HG02678 (cell line): ENCODE results near the gene NES.
"Not testable (repeated sequence)": the region's sequence is repeated elsewhere in the genome, so short reads cannot be mapped to it uniquely, and the experiment has no call there.

Experiments used
- ATAC-seq: cut with Tn5 transposase; IDR thresholded peaks from one replicate; pipeline ENCODE4 v1.9.1; 2021; ENCODE audit warnings: mild to moderate bottlenecking, moderate library complexity; ENCODE audit not compliant: unreplicated experiment

NES gene

GRCh38 chr1:156648496-156648895, 28.7 kb downstream of the NES start:
- no peak for ATAC-seq

DNA sequence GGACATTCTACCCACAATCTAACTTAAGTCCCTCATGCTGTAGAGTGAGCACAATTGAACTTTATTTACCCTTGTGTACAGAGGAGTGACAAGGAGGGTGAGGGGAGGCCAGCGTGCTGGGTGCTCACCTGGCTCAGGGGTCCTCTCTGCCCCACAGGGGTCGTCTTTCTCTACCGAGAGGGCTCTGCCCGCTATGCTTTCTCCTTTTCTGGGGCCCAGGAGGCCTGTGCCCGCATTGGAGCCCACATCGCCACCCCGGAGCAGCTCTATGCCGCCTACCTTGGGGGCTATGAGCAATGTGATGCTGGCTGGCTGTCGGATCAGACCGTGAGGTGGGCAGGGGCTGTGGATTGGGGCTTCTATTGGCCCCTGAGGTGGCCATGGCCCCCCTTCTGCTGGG, 29.9 kb downstream of the NES start:
- no peak for ATAC-seq

GRCh38 chr1:156646738-156647211, 30.4 kb downstream of the NES start:
- ATAC-seq = no peak

- ATAC-seq = no peak
These were observed 31.5 kb downstream of the NES start for GRCh38 chr1:156645666-156646065.

DNA sequence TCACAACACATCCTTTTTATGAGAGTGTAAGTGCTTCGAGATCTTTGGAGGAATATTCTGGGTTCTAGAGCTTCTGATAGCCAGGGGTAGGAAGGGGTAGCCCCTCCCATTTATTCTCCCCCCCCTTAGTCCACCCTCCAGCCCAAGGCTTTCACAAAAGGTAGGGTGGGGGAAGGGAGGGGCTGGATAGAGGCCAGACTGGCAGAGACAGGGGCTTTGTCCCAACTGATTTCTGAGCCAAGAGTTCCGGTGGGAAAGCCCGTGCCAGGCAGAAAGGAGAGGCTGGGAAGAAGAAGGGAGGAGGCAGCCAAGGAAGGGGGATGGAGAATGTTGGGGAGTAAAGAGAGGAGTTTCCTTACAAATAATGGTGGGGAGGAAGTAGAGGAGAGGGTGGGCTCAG, 32.2 kb downstream of the NES start:
- no peak for ATAC-seq

GRCh38 chr1:156644640-156645039, 32.6 kb downstream of the NES start:
- no peak for ATAC-seq

- no peak for ATAC-seq
These were observed 33.1 kb downstream of the NES start for GRCh38 chr1:156644146-156644545.

GRCh38 chr1:156643778-156644092, 33.5 kb downstream of the NES start:
- ATAC-seq = no peak

GRCh38 chr1:156643049-156643777, 34.0 kb downstream of the NES start:
- ATAC-seq = no peak

DNA sequence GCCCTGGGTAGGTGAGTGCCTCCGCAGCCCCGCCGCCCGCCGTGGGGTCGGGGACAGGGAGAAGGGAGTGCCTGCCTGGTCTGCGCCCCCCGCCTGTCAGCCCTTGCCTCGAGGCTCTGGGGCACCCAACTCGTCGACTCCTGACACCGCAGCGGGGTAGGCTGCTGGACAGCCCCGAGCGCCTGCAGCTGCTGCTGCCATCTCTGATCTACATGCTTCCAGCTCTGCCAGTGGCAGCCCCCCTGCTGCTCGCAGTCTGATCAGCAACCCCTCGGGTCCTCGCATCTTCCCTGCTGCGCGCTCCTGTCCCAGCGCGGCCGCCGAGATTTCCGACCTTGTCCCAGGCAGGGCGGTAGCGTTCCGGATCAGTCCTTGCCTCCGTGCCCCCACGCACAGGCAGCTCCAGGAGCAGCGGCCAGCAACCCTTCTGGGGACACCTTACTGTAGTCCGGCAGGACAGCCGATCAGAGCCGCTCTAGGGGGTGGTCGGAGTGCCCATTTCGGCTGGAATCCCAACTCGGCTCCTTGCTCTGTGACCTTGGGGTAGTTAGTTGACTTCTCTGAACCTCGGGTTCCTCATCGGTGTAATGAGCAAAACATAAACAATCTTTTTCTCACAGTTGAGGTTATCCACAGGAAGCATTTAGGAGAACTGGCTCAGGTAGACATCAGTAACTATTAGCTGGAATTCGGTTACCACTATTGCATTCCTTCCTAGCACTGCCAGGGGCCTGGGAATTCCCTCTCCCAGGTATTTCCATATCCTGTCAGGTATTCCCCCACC, 34.8 kb downstream of the NES start:
- no peak for ATAC-seq

DNA sequence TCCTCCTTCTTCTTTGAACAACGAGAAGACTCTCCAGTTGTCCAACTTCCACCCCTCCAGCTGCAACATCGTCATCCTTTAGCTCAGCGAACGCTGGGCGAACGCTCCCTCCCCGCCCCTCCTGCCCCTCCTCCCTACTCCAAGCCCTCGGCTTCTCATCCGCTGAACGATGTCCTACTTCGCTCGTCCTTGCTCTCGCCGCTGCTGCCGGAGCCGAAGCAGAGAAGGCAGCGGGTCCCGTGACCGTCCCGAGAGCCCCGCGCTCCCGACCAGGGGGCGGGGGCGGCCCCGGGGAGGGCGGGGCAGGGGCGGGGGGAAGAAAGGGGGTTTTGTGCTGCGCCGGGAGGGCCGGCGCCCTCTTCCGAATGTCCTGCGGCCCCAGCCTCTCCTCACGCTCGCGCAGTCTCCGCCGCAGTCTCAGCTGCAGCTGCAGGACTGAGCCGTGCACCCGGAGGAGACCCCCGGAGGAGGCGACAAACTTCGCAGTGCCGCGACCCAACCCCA, 35.4 kb downstream of the NES start, which contains the start of gene BCAN:
BCAN (plus strand) TSS at position 357 of the 504 bp plus-strand sequence. CDS start 3,938 bp downstream, outside the sequence.
- ATAC-seq = no peak

DNA sequence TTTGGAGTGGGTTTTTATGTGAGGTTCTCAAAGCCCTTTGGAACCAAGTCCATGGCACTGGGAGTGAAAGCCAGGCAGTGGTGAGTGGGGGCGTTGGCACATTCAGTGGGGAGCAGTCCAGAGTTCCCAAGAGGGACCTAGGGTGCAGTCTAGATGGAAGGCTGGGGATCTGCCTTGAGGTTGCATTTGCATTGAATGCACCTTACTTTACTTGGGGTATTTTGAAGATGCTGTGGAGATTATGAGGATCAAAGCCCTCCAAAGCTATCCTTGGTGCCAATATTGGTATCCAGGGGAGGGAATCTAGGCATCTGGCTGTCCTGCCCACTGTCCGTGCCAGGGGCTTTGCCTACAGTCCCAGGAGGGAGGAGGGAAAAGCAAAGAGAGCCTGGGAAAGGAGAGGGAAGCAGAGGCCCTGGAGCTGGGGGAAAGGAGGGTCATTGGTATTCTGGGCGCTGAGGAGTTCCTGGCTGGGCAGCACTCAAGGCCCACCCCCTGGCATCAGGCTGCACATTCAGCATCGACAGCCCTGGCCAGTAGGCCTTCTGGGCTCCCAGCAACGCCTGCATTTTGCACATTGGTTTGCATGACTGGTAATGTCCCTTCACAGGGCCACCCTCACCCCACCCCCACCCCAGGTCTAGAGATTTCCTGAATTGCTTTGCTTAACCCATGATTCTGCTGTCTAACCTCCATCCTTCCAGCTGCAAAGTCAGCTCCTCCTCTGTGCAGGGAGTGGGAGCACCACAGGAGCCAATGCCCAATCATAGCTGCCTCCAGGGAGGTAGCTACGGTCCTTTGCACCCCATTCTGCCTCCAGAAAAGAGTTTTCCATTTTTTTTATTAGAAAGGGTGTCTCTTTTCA, 36.1 kb downstream of the NES start:
- ATAC-seq = no peak

DNA sequence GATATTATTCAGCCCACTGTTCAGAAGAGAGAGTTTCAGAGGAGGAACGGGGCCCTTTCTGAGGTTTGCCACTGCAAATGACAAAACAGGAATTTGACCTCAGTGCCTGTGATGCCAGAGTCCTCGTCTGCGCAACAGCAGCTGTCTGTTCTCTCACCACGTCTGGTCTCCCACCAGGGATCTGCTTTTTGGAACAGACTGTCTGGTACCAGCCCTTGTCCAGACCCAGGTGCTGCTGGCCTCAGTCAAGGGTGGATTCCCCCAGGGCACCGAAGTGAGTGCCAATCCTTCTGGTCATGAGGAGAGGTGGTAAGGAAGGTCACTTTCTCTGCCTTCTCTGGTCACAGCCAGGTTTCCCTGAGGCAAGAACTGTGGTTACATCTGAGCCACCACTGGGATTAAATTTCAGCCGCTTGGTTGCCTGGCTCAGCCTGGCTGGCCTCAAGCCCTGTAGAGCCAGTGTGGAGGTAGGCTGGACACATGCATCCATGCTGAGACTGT, 37.6 kb downstream of the NES start:
- no peak for ATAC-seq

GRCh38 chr1:156638189-156638985, 38.8 kb downstream of the NES start:
- ATAC-seq = no peak

GRCh38 chr1:156632355-156632754, 44.9 kb downstream of the NES start:
- ATAC-seq = no peak

DNA sequence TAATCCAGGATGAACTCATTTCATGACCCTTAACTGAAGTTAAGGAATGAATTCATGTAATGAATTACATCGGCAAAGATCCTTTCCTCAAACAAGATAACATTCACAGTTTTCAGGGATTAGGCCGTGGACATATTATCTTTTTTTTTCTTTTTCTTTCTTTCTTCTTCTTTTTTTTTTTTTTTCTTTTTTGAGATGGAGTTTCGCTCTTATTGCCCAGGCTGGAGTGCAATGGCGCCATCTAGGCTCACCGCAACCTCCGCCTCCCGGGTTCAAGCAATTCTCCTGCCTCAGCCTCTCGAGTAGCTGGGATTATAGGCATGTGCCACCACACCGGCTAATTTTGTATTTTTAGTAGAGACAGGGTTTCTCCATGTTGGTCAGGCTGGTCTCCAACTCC, 46.1 kb downstream of the NES start:
- ATAC-seq = not testable (repeated sequence)

DNA sequence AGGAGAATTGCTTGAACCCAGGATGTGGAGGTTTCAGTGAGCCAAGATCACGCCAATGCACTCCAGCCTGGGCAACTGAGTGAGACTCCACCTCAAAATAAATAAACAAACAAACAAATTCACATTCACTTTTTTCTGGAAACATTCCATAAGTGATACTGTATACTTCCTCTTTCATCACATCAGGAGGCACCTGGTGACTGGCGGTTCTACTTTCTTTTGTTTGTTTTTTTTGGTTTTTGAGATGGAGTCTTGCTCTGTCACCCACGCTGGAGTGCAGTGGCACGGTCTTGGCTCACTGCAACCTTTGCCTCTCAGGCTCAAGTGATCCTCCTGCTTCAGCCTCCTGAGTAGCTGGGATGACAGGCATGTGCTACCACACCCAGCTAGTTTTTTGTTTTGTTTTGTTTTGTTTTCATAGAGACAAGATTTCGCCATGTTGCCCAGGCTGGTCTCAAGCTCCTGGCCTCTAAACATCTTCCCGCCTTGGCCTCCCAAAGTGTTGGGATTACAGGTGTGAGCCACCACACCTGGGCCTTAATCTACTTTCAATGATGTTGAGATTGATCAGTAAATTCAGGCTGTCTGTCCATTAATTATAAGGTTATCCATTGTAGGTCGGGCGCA, 47.3 kb downstream of the NES start:
- ATAC-seq = no peak

GRCh38 chr1:156627313-156627880, 49.8 kb downstream of the NES start:
- ATAC-seq = no peak

DNA sequence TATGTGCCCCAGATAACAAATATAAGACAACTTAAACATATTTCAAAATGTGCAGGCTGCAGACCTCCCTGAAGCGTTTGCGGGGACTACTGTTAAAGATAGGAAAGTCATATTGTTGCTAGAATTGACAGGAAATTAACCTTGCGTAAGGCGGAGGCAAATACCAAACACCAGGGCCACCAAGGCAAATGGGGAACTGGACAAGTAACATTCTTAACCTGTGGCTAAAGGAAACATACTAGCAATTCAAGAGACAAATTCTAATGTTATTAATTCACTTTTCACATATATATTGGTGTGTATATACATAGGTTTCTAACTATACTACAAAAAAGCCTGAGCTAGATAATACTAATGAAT, 51.1 kb downstream of the NES start:
- ATAC-seq = no peak
